WTC11 (cell line): ENCODE results near the gene RADX.

Source experiments
- CBFB ChIP-seq: sonication (generic); formaldehyde crosslinking; IDR thresholded peaks from 2 replicates; pipeline ENCODE4 v1.8.1; 2022; ENCODE audit warnings: mild to moderate bottlenecking, low read depth, missing genetic modification reagents
- CTCF ChIP-seq: fragments of 200-600 bp; IDR thresholded peaks from 2 replicates; pipeline ENCODE4 v1.8.0; 2022; ENCODE audit warnings: antibody characterized with exemption
- FOXK1 ChIP-seq: sonication (generic); formaldehyde crosslinking; IDR thresholded peaks from 2 replicates; pipeline ENCODE4 v1.8.0; 2022; ENCODE audit warnings: mild to moderate bottlenecking, moderate library complexity, missing genetic modification reagents
- TEAD4 ChIP-seq: sonication (generic); formaldehyde crosslinking; IDR thresholded peaks from 2 replicates; pipeline ENCODE4 v1.8.0; 2022; ENCODE audit warnings: mild to moderate bottlenecking, missing genetic modification reagents
- TP53 ChIP-seq: sonication (generic); formaldehyde crosslinking; IDR thresholded peaks from 2 replicates; pipeline ENCODE4 v1.8.1; 2023; ENCODE audit warnings: mild to moderate bottlenecking, missing genetic modification reagents
- ZNF416 ChIP-seq: fragments of 250-450 bp; sonication (Bioruptor Pico); IDR thresholded peaks from 2 replicates; pipeline ENCODE4 v1.9.0; 2021; ENCODE audit warnings: mild to moderate bottlenecking, inconsistent platforms

- no peak for TF ChIP-seq TEAD4 (CRISPR knock-in tag)
- no peak for TF ChIP-seq FOXK1
- no peak for TF ChIP-seq ZNF416
- TF ChIP-seq CTCF, result no peak
- TF ChIP-seq CBFB (CRISPR knock-in tag), result no peak
- TF ChIP-seq TP53 (CRISPR knock-in tag), result no peak
Measured at GRCh38 chrX:106611679-106612392, at the start of gene RADX.
